Measurements from ENCODE around the gene MAMLD1. TPM values are rescaled to one million over a fixed set of nuclear protein-coding genes. Genes with fewer than 3 reads are reported as not detected.

MAMLD1 gene
- total RNA-seq, 1 donor from 2014 or later, result 7.0 TPM

GRCh38 chrX:150525061-150525919 is 162.2 kb downstream of the MAMLD1 start:
- no peak for TF ChIP-seq CTCF (conservative IDR thresholded peaks at IDR 0.05)
- Mint-ChIP-seq H3K27me3 (no peaks in the 10 kb centered on the region), H3K36me3 (no peaks in the 10 kb centered on the region), H3K4me3 (no peak overlapping the region), H3K27ac (no peak overlapping the region), H3K4me1 (ENCODE audit: unreplicated experiment) (no peaks in the 10 kb centered on the region), H3K9me3 (no peaks in the 10 kb centered on the region)
- no peak for DNase-seq (ENCODE audit: extremely low spot score, unreplicated experiment)

GRCh38 chrX:150526692-150527091 is 163.6 kb downstream of the MAMLD1 start:
- no peaks in the 10 kb centered on the region for H3K9me3 Mint-ChIP-seq
- H3K27me3 Mint-ChIP-seq, result no peaks in the 10 kb centered on the region
- H3K4me1 Mint-ChIP-seq (ENCODE audit: unreplicated experiment), result no peaks in the 10 kb centered on the region
- no peaks in the 10 kb centered on the region for H3K36me3 Mint-ChIP-seq
- H3K27ac Mint-ChIP-seq, result no peak overlapping the region
- no peak for TF ChIP-seq CTCF (conservative IDR thresholded peaks at IDR 0.05)
- no peak overlapping the region for H3K4me3 Mint-ChIP-seq
- no peak for DNase-seq (ENCODE audit: extremely low spot score, unreplicated experiment)

GRCh38 chrX:150527108-150527507 is 164.0 kb downstream of the MAMLD1 start:
- Mint-ChIP-seq H3K4me1 (ENCODE audit: unreplicated experiment) (no peaks in the 10 kb centered on the region), H3K4me3 (no peak overlapping the region), H3K27ac (no peak overlapping the region), H3K27me3 (no peaks in the 10 kb centered on the region), H3K36me3 (no peaks in the 10 kb centered on the region), H3K9me3 (no peaks in the 10 kb centered on the region)
- no peak for TF ChIP-seq CTCF (conservative IDR thresholded peaks at IDR 0.05)
- DNase-seq (ENCODE audit: extremely low spot score, unreplicated experiment), result no peak

- Mint-ChIP-seq H3K4me3 (no peak overlapping the region), H3K27me3 (no peaks in the 10 kb centered on the region), H3K27ac (no peak overlapping the region), H3K9me3 (peaks cover 10% of the 10 kb centered on the region), H3K4me1 (ENCODE audit: unreplicated experiment) (no peaks in the 10 kb centered on the region), H3K36me3 (no peaks in the 10 kb centered on the region)
- no peak for TF ChIP-seq CTCF (conservative IDR thresholded peaks at IDR 0.05)
- no peak for DNase-seq (ENCODE audit: extremely low spot score, unreplicated experiment)
These were observed 166.5 kb downstream of the MAMLD1 start for GRCh38 chrX:150529587-150529986.

- no peak overlapping the region for H3K27ac Mint-ChIP-seq
- no peak for DNase-seq (ENCODE audit: extremely low spot score, unreplicated experiment)
- H3K4me1 Mint-ChIP-seq (ENCODE audit: unreplicated experiment), result no peaks in the 10 kb centered on the region
- no peak for TF ChIP-seq CTCF (conservative IDR thresholded peaks at IDR 0.05)
- no peak overlapping the region for H3K4me3 Mint-ChIP-seq
- no peaks in the 10 kb centered on the region for H3K27me3 Mint-ChIP-seq
- no peaks in the 10 kb centered on the region for H3K36me3 Mint-ChIP-seq
- peaks cover 10% of the 10 kb centered on the region for H3K9me3 Mint-ChIP-seq
These were observed 167.7 kb downstream of the MAMLD1 start for GRCh38 chrX:150530821-150531220.

Measured in type B pancreatic cell (in vitro differentiated cells).